GM19238 (cell line): ENCODE measurements around the gene NUMA1.

Experiments used
- DNase-seq: peaks from one replicate; pipeline ENCODE4 v3.0.0; 2011; ENCODE audit warnings: low spot score; ENCODE audit not compliant: insufficient read length

NUMA1 gene, protein sequence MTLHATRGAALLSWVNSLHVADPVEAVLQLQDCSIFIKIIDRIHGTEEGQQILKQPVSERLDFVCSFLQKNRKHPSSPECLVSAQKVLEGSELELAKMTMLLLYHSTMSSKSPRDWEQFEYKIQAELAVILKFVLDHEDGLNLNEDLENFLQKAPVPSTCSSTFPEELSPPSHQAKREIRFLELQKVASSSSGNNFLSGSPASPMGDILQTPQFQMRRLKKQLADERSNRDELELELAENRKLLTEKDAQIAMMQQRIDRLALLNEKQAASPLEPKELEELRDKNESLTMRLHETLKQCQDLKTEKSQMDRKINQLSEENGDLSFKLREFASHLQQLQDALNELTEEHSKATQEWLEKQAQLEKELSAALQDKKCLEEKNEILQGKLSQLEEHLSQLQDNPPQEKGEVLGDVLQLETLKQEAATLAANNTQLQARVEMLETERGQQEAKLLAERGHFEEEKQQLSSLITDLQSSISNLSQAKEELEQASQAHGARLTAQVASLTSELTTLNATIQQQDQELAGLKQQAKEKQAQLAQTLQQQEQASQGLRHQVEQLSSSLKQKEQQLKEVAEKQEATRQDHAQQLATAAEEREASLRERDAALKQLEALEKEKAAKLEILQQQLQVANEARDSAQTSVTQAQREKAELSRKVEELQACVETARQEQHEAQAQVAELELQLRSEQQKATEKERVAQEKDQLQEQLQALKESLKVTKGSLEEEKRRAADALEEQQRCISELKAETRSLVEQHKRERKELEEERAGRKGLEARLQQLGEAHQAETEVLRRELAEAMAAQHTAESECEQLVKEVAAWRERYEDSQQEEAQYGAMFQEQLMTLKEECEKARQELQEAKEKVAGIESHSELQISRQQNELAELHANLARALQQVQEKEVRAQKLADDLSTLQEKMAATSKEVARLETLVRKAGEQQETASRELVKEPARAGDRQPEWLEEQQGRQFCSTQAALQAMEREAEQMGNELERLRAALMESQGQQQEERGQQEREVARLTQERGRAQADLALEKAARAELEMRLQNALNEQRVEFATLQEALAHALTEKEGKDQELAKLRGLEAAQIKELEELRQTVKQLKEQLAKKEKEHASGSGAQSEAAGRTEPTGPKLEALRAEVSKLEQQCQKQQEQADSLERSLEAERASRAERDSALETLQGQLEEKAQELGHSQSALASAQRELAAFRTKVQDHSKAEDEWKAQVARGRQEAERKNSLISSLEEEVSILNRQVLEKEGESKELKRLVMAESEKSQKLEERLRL (N-terminal part only)

DNA sequence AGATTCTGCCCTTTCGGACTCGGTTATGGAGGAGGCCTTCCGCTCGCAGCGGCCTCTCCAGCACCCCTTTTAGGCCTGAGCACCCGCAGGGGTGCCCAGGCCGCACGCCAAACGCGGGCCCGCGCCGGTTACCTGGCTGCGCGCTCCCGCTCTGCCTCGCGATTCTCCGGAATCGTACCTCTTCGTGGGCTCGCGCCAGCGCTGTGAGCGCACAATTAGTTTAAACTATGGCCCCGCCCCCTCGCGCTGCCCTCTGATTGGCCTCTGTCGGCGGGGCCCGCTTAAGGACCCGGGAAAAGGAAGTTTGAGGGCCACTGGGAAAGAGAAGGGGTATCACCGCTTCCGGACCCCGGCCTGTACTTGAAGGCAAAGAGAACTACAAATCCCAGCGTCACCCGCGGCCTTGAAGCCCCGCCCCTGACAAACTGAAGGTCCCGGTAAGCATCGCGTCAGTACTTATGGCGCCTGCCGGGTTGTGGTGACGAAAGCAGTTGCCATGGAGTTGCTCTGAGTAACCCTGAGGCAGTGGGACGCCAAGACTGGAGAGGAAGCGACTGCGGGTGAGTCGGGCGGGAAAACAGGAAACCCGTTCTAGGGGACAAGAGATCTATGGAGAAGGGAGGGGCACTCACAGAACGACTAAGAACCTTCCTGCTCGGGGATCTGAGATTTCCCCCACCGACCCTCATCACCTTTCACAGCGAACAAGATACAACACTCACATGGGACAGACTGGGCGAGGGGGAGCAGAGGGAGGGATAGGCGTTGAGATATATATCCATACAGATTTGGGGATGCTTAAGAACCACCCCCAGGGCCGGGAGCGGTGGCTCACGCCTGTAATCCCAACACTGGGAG lies at the start of gene NUMA1, which contains the start of gene LRRC51:
Gene NUMA1, minus strand, starts transcription at position 217 of the 858 bp plus-strand sequence. CDS start 44,599 bp downstream, outside the sequence.
Gene LRRC51, plus strand, starts transcription at position 525 of the 858 bp plus-strand sequence. CDS start 8,234 bp downstream, outside the sequence.
- DNase-seq: peak; percentile 80

DNA sequence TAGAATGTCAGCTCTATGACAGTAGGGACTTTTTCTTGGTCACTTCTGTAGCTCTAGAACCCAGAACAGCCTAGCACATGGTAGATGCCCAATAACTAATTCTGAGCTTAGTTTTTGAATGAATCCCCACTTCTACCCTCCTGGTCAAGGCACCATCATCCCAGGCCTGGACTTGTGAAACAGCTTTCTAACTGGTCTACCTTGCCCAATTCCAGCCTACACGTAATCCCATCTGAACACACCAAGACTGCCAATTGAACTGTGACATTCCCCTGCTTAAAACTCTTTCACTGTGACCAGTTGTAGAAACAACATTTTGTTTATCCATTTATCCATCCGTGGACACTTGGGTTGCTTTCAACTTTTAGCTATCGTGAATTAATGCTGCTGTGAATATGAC lies 49.0 kb upstream of the NUMA1 start:
- no peak for DNase-seq

DNA sequence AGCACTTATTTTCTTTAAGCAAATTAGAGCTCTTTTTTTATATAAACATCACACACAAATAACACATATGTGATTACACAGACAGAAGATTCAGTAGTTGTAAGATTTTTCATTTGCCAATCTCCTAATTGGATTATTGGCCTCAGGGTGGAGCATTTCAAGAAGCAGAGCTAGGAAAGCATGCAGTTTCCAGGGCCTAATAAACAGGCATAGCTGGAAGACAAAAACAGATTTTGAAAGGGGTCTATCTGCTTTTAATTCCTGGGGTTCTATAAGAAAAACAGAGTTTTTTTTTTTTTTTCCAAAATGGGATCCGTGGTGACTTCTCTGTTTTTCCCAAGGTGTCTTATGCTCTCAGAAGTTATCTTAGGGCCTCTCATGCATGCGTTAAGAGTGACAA lies 47.6 kb upstream of the NUMA1 start:
- no peak for DNase-seq

DNA sequence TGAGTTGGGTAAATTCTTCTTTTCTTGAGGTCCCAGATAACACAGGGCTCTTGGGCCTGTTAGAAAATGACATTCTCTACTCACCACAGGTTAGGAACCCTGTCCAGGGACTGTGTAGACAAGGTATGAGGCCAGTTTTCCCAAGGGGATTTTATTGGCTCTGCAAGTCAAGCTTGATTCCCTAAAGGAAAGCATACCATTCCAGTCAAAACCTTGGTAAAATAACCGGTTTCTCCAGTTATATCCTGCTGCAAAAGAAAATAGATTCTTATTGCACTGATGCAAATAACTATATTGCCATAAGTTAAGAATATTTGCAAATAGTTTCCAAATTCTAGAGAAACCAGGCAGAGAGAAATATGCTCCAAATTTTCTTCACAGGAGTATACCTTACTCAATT lies 45.6 kb upstream of the NUMA1 start:
- no peak for DNase-seq

DNA sequence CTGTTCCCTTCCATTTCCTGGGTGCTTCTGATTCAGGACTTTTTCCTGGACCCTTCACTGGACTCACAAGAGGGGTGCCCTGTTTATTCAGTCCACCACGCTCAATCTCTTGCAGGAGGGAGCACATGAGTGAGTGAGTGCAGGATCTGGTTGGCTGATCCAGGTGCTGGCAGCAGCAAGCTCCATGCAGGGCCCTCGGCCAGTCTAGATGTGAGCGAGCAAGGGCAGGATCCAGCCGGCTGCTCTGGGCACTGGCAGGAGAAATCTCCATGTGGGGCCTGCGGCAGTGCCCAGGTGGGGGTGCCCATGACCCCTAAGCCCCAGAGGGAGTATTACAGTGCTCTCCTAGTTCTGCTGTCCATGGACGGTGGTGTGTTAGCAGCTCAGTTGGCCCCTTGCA lies 43.7 kb upstream of the NUMA1 start:
- no peak for DNase-seq

DNA sequence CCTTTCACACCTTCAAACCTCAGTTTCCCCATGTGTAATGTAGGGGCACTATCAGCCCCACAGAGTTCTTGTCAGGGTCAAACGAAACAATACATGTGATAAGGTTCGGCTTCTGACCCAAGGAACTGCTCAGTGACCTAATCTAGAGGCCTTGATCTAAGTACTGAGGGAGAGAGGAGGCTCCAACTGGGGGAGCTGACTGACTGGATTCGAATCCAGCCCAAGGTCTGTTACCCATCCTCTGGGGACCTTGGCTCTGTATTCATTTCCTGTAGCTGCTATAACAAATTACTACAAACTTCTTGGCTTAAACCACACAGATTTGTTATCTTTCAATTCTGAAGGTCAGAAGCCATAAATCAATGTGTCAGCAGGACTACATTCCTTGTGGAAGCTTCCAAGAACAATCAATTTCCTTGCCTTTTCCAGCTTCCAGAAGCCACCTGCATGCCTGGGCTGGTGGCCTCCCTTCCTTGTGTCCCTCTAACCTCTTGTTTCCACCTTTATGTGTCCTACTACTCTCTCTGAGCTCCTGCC lies 42.8 kb upstream of the NUMA1 start:
- DNase-seq: no peak

DNA sequence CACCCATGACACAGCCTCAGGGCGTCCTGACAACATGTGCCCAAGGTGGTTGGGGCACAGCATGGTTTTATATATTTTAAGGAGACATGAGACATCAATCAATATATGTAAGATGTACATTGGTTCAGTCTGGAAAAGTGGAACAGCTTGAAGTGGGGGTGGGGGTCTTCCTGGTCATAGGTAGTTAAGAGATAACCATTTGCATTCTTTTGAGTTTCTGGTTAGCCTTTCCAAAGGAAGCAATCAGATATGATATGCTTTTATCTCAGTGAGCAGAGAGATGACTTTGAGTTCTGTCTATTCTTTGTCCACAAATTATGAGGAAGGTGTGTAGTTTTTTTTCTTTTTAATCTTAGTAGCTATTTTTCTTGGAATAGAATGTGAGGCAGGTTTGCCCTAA lies 42.3 kb upstream of the NUMA1 start:
- no peak for DNase-seq

DNA sequence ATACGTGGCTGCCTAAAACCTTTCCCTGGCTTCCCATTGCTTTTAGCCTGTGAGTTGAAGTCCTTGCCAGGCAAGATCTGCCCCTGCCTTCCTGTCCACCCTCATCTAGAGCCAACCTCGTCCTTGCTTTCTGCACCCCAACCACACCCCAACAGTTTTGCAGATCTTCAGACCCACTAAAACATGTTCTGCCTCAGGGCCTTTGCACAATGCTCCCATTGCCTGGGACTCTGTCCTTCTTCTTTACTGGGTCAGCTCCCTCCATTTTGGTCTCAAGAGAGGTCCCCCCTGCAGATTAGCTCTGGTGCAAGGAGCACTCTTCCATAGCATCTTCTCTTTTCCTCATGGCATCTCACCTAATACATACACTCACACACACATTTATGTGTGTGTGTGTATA lies 40.6 kb upstream of the NUMA1 start:
- no peak for DNase-seq

DNA sequence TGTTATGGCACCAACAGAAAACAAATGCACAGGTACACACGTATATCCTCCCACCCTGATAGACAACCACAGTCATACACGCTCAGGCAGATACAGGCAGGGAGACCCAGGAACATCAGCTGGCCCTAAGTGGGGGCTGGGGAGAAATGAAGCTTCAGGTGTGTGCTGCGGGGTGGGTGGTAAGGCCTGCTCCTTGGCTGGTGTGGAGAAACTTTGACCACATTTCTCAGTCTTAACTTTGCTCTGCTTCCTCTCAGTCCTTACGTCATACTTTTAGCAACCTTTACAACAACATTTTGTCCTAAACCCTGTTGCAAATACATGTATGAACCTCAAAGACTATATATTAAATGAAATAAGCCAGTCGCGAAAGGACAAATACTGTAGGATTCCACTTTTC lies 38.9 kb upstream of the NUMA1 start:
- DNase-seq: no peak

DNA sequence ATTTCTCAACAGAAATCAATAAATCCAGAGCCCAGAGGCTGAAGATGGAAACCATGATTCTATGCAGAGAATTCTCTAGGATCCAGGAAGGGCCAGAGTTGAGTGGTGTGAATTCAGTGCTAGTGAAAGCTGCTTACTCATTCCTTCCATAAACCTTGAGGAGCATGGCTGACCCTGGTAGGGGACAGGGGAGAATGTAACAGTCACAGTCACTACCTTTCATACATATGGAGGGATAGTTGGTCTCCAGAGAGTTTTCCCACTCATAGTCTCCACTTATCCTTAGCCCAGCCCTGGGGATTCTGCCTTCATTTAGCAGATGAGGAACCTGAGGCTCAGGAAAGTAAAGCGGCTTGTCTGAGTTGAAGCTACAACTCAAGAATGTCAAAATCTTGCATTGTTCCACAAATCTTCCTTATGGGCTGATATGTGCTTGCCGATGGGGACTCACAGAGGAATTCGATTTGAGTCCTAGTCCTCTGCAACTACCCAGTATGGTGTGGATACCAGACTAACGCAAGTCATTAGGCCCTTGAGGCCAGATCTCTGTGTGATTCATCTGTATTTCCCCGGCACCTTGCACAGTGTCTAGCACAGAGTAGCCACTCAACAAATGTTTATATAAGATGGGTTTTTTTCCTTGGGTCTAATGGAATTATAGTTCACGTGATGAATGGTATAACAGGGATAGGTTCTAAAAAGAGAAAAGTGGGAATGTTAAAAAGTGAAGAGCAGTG lies 35.8 kb upstream of the NUMA1 start:
- DNase-seq: no peak

DNA sequence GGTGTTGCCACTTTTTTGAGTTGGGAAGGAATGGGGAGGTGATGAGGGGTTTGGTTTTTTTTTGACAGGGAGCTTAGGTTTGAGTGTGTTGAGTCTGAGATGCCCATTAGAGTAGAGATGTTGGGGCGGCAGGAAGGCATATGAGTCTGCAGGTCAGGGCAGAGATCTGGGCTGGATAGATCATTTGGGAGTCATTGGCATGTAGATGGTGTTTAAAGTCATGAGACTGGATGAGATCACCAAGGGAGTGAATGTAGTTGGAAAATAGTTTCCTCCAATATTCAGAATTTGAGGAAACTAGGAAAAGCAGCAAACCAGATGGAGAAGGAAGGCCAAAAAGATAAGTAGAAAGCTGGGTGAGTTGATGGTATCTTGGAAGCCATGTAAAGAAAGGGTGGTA lies 34.2 kb upstream of the NUMA1 start:
- no peak for DNase-seq

DNA sequence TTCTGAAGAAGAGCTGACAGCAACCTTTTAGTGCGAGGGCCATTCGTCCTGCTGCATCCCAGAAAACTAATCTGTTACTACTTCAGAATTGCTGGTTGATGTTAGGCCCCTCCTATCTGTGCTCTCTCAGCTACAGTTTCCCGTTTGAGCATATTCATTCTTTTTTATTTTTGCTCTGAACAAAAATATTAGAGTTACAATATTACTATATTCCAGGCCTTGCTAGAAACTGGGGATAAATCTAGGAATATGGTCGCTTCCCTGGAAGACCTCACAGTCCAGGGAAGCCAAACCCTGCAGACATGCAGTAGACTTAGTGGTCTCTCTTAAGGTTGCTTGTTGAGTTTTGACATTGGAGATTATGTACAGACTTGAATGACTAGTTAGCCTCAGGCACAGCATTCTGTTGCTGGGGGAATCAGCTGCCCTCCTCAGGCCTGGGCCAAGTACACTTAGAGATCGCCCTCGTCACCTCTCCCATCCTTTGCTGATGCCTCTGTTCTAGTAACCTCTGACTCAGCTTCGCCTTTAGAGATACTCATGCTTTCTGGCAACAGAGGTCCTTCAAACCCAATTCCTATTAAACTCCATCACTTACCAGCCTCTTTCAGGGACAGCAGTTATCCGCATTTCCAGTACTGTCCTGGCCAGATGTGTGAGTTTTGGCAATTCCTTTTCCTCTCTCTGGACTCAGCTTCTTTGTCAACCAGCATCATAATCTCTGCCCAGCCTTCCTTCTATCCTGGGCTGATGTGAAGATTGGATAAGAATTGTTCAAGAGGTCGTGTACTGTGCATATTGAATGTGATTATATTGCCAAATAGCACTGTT lies 32.9 kb upstream of the NUMA1 start:
- DNase-seq: no peak

DNA sequence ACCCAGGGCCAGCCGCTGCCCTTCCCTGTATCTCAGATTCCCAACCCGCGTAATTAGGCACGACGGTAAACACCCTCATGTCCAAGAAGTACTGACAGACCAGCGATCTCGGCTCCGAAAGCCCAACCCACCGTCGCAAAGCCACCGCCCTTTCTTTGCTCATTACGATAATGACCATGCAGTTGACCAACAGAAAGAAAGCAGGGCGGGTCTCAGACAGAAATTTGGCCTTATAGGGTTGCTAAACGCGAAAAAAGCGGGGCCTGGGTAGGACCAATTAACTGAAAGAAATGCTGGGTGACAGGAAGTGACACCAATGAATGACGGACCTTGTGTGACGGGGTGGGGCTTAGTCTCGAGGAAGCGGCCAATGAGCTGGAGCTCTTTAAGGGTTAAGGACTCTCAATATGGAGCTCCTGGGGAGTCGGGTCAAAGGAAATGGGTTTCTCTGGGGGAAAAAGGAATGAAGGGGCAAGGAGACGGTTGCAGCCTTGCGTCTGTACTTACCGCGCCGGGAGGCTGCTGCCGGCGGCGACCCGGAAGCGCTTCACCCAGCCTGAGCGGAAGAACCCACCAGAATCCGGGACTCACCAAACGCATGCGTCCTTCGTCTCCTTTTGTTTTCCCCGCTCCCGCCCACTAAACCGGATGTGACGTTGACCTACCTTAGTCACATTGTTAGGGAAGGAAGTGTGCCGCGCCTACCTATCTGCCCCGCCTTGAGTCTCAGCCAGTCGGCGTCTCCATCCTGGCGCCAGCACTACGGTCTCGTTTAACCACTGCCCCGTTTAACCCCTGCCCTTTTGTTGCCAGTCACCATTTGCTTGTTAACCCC lies 32.0 kb upstream of the NUMA1 start, which contains the start of gene ANAPC15:
Gene ANAPC15, minus strand, starts transcription at position 553 of the 835 bp plus-strand sequence. CDS start 1,419 bp downstream, outside the sequence.
- DNase-seq: peak; percentile 83

DNA sequence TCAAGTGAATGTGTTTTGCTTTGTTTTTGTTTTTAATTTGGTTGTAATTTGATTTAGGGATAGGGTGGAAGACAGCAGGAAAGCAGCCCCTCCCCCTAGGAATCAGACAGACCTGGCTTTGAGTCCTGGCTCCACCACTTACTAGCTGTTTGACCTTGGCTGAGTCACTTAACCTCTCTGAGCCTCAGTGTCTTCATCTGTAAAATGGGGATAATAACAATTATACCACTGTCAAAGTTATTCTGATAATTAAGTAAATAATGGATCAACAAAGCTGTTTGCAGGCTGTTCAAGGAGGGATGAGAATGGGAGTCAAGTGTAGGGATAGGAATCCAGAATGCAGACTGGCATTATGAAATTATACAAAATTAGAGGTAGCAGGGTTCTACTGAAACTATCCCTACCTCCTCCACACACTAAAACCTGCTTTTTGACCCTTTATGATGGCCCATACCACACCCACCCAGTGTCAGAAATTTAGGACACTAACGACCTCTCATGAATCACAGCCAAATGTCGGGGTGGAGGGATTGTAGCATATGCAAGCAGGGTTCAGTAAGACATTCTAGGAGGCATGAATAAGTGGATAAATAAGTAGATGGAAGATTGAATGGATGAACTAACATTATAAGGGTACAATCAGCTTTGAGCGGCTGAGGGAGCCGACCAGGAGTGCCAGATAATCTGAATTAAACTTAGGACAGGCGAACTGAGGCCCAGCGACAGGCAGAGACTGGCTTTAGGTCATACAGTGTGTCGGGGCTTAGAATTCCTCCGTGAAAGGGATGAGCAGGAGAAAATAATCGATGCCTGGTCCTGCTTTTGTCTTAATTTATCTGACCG lies 31.2 kb upstream of the NUMA1 start:
- no peak for DNase-seq

DNA sequence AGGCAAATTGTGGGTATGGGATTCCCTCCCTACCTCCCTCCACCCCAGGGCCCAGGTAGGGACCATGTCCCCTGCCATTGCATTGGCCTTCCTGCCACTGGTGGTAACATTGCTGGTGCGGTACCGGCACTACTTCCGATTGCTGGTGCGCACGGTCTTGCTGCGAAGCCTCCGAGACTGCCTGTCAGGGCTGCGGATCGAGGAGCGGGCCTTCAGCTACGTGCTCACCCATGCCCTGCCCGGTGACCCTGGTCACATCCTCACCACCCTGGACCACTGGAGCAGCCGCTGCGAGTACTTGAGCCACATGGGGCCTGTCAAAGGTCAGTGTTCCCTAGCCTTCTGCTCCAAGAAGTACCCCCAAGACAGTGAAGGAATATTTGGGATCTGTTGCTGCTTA lies 25.5 kb upstream of the NUMA1 start, which contains the start of gene TOMT:
Gene TOMT, plus strand, starts transcription at position 37 of the 400 bp plus-strand sequence. Its CDS starts 28 bp downstream, at position 65.
- DNase-seq: no peak

DNA sequence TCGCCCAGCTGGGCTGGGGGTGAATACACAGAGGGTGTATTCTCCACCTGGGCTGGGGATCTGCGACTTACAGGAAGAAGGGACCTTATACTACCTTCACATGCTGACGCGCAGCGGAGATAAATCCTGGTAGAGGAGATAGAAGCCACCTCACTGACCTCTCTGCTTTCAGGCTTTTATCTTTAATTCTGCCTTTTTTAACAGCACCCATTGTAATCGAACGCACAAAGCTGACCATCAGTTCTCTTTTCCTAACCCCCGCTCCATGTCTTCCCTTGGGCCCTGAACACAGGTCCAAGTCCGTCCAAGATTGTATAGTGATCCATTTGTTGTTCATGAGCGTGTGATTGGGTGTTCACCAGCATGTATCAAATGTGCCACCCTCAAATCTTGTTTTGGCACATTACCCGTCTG lies 23.4 kb upstream of the NUMA1 start:
- no peak for DNase-seq
